Esophagus muscularis mucosa (tissue), 4 donors: ENCODE data around the gene CELF4. TPM values are rescaled to one million over a fixed set of nuclear protein-coding genes. Genes with fewer than 3 reads are reported as not detected.
"Not testable (repeated sequence)": the region's sequence is repeated elsewhere in the genome, so short reads cannot be mapped to it uniquely, and the experiment has no call there.

Experiments used
- DNase-seq: peaks from one replicate; pipeline ENCODE4 v3.0.0-alpha.2; 2017; ENCODE audit errors: extremely low spot score
- H3K27ac ChIP-seq, 4 donors: fragments of 200-600 bp; sonication (generic); replicated peaks in 1 of 4; 1 replicate in 3 of 4; 2 replicates in 1 of 4; pipeline ENCODE4 v1.5.1; 2016 to 2019; ENCODE audit warnings: mild to moderate bottlenecking in 1 of 4
- H3K27me3 ChIP-seq, 4 donors: fragments of 200-600 bp; sonication (generic); one replicate each; pipeline versions ENCODE4 v1.5.1 to v1.6.0; 2016 to 2019
- H3K36me3 ChIP-seq, 4 donors: fragments of 200-600 bp; sonication (generic); one replicate each; pipeline ENCODE4 v1.5.1; 2016 to 2019
- H3K4me1 ChIP-seq, 4 donors: fragments of 200-600 bp; sonication (generic); one replicate each; pipeline ENCODE4 v1.5.1; 2016 to 2019
- H3K4me3 ChIP-seq, 4 donors: fragments of 200-600 bp; sonication (generic); 1 replicate in 2 of 4; 2 replicates in 2 of 4; pipeline ENCODE4 v1.5.1; 2016 to 2019; ENCODE audit warnings: mild to moderate bottlenecking in 4 of 4, moderate library complexity in 1 of 4
- H3K9me3 ChIP-seq, 4 donors: fragments of 200-600 bp; sonication (generic); 1 replicate in 3 of 4; 2 replicates in 1 of 4; pipeline ENCODE4 v1.5.1; 2016 to 2019
- EP300 ChIP-seq: sonication (generic); formaldehyde crosslinking; IDR thresholded peaks from one replicate; pipeline ENCODE4 v1.6.1; 2017; ENCODE audit warnings: antibody characterized with exemption
- POLR2A ChIP-seq: fragments of 450-650 bp; IDR thresholded peaks from one replicate; pipeline ENCODE4 v1.6.1; 2017; ENCODE audit warnings: antibody characterized with exemption, moderate library complexity, mild to moderate bottlenecking, low read depth
- POLR2AphosphoS5 ChIP-seq, 2 donors: sonication (generic); formaldehyde crosslinking; IDR thresholded peaks; one replicate each; pipeline ENCODE4 v1.6.1; 2017; ENCODE audit warnings: antibody characterized with exemption in 2 of 2
- WGBS: methylation state at CpG from one replicate; pipeline ENCODE4 v1.1.5; 2018; 5-methylcytosine and 5-hydroxymethylcytosine counted together
- intact Hi-C: fragments of 100-400 bp; cut with DNase I; formaldehyde crosslinking; loops from one replicate; pipeline ENCODE4 v1.15.1; 2023
- total RNA-seq, 4 donors: library from RNA; depleted of rRNA; stranded (reverse); fragments of >200 nt; gene quantifications; one replicate each; pipeline versions ENCODE4 v1.1.0 to v1.2.1, GENCODE V29; 2016
- TF ChIP-seq, protein P1 (sequence below), 3 experiments: fragments of 200-600 bp in 2 of 3; fragments of 450-650 bp in 1 of 3; sonication (generic) in 2 of 3; IDR thresholded peaks; one replicate each; pipeline ENCODE4 v1.5.1; 2017 to 2019; ENCODE audit warnings: antibody characterized with exemption in 3 of 3, mild to moderate bottlenecking in 2 of 3, moderate library complexity in 1 of 3

CELF4 gene
- total RNA-seq, 4 donors from 2014 or later: 0.86 to 1.8 (median 1.7) TPM

GRCh38 chr18:37361335-37362157, 204.1 kb downstream of the CELF4 start:
- Histone ChIP-seq H3K27ac (no peak overlapping the region), H3K36me3 (no peaks in the 10 kb centered on the region), H3K4me3 (no peak overlapping the region), H3K4me1 (no peaks in the 10 kb centered on the region), H3K9me3 (no peaks in the 10 kb centered on the region), H3K27me3 (peaks cover 0 to 30% (median 0%) of the 10 kb centered on the region in 4 donors)
- intact Hi-C loops: no loop called here
- DNase-seq: no peak
- 47% methylated on average over 17 of the region's 19 CpGs for WGBS
- TF ChIP-seq, protein P1, sequence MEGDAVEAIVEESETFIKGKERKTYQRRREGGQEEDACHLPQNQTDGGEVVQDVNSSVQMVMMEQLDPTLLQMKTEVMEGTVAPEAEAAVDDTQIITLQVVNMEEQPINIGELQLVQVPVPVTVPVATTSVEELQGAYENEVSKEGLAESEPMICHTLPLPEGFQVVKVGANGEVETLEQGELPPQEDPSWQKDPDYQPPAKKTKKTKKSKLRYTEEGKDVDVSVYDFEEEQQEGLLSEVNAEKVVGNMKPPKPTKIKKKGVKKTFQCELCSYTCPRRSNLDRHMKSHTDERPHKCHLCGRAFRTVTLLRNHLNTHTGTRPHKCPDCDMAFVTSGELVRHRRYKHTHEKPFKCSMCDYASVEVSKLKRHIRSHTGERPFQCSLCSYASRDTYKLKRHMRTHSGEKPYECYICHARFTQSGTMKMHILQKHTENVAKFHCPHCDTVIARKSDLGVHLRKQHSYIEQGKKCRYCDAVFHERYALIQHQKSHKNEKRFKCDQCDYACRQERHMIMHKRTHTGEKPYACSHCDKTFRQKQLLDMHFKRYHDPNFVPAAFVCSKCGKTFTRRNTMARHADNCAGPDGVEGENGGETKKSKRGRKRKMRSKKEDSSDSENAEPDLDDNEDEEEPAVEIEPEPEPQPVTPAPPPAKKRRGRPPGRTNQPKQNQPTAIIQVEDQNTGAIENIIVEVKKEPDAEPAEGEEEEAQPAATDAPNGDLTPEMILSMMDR (IDR thresholded peaks at IDR 0.05): no peak
- TF ChIP-seq POLR2A: no peak
- no peak for TF ChIP-seq POLR2AphosphoS5 (IDR thresholded peaks at IDR 0.05)
- no peak for TF ChIP-seq EP300

DNA sequence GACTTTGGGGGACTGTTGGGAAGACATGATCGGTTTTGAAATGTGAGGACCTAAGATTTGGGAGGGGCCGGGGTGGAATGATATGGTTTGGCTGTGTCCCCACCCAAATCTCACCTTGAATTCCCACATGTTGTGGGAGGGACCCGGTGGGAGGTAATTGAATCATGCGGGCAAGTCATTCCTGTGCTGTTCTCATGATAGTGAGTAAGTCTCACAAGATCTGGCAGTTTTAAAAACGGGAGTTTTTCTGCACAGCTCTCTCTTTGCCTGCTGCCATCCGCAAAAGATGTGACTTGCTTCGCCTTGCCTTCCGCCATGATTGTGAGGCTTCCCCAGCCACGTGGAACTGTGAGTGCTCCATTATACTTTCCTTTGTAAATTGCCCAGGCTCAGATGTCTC, 207.5 kb downstream of the CELF4 start:
- H3K27ac ChIP-seq, DNase-seq, H3K9me3 ChIP-seq, H3K4me1 ChIP-seq, H3K36me3 ChIP-seq, intact Hi-C loops, H3K4me3 ChIP-seq: not testable (repeated sequence)
- peaks cover 0 to 22% (median 0%) of the 10 kb centered on the region in 4 donors for H3K27me3 ChIP-seq
- 67% methylated on average over 8 of the region's 9 CpGs for WGBS

DNA sequence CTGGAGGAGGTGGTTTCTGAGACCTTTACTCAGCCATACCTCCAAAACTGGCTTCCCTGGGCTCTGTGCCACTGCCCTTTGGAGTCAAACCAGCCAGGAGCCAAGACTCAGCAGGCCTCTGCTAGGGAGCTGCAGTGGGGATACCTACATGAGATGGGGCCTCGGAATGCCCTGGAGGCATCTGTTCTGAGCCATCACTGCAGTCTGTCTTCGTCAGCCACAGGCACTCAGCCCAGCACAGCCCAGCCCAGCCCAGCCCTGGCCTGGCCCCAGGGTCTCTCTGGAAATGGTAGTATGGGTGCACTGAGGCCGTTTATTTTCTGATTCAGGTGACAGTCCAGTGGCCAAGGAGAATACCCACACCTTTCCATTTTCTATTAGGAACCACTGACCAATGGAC, 209.8 kb downstream of the CELF4 start:
- 79% methylated on average over 3 of the region's 3 CpGs for WGBS
- H3K36me3 ChIP-seq: no peaks in the 10 kb centered on the region
- no peaks in the 10 kb centered on the region for H3K4me1 ChIP-seq
- no peaks in the 10 kb centered on the region for H3K27me3 ChIP-seq
- intact Hi-C loops: no loop called here
- H3K4me3 ChIP-seq: no peak overlapping the region
- TF ChIP-seq, protein P1 (IDR thresholded peaks at IDR 0.05): no peak
- TF ChIP-seq POLR2A (no peak), POLR2AphosphoS5 (IDR thresholded peaks at IDR 0.05) (no peak)
- no peaks in the 10 kb centered on the region for H3K9me3 ChIP-seq
- no peak overlapping the region for H3K27ac ChIP-seq
- no peak for DNase-seq

- Histone ChIP-seq H3K4me1 (no peaks in the 10 kb centered on the region), H3K4me3 (no peak overlapping the region), H3K27me3 (peaks cover 0 to 11% (median 0%) of the 10 kb centered on the region in 4 donors), H3K9me3 (no peaks in the 10 kb centered on the region), H3K36me3 (no peaks in the 10 kb centered on the region), H3K27ac (no peak overlapping the region)
- no peak for DNase-seq
- TF ChIP-seq, protein P1 (IDR thresholded peaks at IDR 0.05): no peak
- no peak for TF ChIP-seq EP300
- no peak for TF ChIP-seq POLR2A
- TF ChIP-seq POLR2AphosphoS5 (IDR thresholded peaks at IDR 0.05): no peak
- intact Hi-C loops: no loop called here
- 72% methylated on average over 9 of the region's 9 CpGs for WGBS
Observed at GRCh38 chr18:37351110-37351509, 214.5 kb downstream of the CELF4 start.

DNA sequence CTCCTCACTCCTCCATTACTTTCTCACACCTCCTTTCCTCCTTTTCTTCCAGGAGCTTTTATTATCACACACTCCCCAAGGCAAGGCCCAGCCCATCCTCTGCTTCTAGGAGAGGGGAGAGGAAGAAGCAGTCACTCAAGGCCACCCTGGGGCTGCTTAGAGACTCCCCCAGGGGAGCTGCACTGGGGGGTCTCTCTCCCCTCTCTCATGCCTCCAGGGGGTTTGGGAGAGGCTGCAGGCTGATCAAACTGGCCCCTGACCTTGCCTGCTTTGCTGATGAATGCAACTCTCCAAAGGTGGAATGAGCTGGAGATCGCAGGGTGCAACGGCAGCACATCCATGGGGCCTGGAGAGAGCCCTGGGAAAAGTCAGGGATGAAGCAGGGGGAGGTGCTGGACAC, 216.9 kb downstream of the CELF4 start:
- DNase-seq: no peak
- TF ChIP-seq EP300: no peak
- TF ChIP-seq, protein P1 (IDR thresholded peaks at IDR 0.05): no peak
- no peak for TF ChIP-seq POLR2AphosphoS5 (IDR thresholded peaks at IDR 0.05)
- no peak for TF ChIP-seq POLR2A
- H3K9me3 ChIP-seq: no peaks in the 10 kb centered on the region
- H3K36me3 ChIP-seq: no peaks in the 10 kb centered on the region
- intact Hi-C loops: no loop called here
- no peak overlapping the region for H3K4me3 ChIP-seq
- H3K4me1 ChIP-seq: no peaks in the 10 kb centered on the region
- 89% methylated on average over 2 of the region's 2 CpGs for WGBS
- peaks cover 0 to 34% (median 0%) of the 10 kb centered on the region in 4 donors for H3K27me3 ChIP-seq
- H3K27ac ChIP-seq: no peak overlapping the region
